GM19455 (cell line): ENCODE measurements around the gene DIPK1C.

Experiments
- ATAC-seq: cut with Tn5 transposase; IDR thresholded peaks from one replicate; pipeline ENCODE4 v1.9.1; 2021; ENCODE audit not compliant: unreplicated experiment

DIPK1C gene

DNA sequence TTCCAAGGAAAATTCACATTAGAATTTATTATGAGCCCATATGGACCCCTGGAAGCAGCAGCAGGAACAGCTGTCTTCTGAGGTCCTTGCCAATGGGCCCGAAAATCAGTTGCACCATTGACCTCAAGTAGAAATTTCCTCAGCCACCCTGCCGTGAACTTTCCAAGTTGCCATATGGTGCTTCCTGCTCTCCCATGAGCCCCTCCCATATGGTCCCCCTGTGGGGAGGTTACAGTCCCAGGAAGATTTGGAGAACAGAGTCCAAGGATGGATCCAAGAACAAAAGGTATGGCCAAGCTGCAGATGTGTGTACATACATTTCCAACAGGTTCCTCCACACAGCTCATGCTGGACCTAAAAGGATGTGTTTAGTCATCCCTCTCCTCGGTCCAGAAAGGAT lies 34.6 kb downstream of the DIPK1C start:
- ATAC-seq = no peak

DNA sequence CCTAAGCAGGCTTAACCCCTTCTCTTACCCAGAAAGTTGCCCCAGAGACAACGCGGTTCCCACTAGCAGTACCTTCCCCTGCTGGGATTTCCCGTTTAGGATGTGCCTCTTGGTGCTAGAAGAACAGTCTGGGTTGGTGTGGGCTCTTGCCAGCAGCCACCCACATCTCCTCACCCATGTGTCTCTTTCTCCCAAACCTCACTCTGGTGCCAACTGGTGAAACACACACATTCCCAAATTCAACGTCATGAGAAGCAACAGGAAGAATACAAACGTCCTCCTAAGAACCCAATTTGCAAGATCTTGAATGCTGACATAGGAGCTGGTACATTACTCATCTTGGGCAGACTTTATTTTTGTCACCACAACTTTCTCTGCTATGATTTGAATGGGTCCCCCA lies 36.2 kb downstream of the DIPK1C start:
- no peak for ATAC-seq

DNA sequence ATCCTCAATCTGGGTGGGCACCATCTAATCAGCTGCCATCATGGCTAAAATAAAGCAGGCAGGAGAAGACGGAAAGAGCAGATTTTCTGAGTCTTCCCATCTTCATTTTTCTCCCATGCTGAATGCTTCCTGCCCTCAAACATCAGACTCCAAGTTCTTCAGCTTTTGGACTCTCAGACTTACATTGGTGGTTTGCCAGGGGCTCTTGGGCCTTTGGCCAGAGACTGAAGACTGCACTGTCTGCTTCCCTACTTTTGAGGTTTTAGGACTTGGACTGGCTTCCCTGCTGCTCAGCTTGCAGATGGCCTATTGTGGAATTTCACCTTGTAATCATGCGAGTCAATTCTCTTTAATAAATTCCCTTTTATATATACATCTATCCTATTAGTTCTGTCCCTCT lies 36.6 kb downstream of the DIPK1C start:
- no peak for ATAC-seq

DNA sequence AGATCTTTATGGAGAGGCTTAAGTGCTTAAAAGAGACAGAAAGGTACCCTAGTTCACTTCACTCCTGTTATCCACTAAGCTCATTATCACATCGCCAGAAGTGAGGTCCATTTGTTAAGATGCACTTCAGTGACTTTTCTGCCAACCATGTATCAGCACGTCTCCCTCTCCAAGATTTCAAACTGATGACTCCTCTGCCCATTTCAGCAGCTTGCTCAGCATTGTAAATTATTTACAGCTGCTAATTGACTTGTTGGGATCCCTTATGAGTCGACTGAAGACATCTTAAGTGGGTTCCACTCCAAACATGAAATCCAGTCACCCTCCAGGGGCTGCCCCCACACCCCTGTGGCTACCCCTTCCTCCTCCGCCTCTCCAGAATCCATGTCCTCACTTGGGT lies 37.3 kb downstream of the DIPK1C start:
- ATAC-seq = no peak

DNA sequence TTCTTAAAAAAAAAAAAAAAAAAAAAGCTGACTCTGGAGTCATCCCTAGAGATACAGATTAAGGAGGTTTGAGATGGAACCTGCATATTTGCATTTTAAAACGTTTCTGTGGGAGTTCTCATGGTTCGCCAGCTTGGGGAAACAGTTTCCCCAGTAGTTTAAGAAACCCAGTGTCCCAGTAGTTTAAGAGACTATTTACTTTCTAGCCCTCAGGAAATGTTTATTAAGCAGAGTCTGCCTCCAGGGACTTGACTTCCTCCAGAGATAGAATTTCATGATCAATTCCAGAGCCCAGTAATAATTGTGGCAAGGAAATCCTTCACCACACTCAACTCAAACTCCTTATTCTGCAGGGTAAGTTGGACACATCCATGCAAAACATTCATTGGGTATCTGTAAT lies 39.1 kb downstream of the DIPK1C start:
- ATAC-seq = no peak

DNA sequence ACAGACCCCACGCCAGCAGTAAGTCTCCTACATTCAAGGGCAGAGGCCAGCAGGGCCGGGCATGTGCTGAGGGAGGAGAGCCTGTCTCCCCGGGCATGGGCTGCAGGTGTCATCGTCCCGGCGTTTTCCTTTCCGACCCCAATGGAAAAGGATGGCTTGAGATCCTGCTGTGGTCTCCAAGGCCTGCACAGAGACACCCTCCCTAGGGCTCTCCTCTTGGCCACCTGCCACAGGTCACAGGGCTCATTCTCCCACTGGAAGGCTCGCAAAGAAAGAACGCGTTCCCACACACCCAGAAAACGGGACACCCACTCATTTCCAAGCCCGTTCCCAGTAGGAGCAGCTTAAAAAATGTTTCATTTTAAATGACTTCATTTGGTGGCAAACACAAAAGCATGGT lies 41.0 kb downstream of the DIPK1C start:
- no peak for ATAC-seq

DNA sequence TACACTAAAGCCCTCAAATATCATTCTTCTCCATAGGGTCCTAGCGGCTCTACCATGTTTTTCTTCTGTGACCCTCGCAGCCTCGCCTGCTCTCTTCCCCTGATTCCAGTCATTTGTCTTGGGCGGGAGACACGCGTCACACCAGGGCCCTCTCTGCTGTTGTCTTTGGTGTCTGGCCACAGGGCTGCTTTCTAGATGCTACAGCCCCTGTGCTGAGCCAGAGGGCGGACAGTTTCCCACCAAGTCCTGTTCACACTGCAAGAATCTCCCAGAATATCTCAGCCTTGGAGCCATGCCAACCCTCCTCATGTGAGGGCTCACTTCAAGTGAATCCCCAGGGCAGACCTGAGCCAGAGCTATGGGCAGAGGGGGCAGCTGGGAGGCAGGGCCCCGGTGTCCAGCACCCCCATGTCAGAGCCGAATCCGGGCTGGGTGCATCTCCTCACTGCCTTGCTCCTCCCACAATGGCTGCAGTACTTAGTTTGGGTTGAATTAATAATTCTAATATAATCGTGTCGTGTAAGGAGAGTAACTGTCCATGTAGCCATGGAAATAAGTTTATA lies 42.1 kb downstream of the DIPK1C start:
- no peak for ATAC-seq

DNA sequence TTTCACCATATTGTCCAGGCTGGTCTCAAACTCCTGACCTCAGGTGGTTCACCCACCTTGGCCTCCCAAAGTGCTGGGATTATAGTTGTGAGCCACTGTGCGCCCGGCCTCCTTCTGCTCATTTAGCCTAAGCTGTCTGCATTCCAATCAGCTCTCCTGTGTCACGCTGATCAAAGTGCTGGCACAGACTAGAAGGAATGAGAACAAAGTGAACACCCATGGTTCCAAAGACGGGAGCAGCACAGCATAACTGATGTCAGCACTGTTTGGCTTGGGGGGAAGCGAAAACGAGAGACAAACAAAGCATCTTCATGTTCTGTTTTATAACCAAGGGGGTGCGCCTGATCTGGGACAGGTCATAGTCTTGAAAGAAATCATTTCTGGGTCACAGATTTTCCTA lies 43.3 kb downstream of the DIPK1C start:
- ATAC-seq = no peak

DNA sequence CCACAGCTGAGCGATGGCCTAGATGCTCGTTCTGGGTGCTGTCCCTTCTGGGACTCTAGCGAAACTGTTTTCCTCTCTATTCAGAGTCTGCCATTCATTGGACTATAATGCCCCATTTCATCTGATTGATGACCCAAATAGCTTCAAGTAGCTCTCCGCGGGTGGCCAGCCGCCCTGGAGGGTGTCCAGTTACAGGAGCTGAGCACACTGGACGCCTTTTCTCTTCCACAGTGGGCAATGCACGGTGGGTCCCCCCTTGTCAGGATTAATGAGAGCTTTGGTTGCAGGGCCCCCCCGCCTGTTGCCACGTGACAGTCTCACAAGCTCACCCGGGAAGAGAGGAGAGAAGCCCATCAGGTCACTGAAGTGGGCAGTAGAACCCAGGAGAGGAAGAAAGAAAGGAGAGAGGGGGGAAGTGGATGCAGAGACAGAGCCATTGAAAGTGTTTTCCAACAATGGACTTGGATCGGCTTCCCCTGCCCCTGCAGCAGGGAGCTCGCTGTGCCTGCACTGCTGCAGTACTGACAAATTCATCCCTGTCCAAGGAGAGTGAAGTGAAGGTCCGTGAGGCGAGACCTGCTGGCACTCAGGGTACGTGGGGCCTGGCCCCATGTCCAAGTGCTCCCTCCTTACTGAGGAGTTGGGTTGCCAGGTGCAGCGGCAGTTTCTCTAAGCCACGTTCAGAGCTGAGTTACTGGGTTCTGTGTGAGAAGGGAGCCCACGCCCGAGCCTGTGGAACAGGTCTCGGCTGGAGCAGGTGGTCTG lies 44.8 kb downstream of the DIPK1C start:
- ATAC-seq = no peak

DNA sequence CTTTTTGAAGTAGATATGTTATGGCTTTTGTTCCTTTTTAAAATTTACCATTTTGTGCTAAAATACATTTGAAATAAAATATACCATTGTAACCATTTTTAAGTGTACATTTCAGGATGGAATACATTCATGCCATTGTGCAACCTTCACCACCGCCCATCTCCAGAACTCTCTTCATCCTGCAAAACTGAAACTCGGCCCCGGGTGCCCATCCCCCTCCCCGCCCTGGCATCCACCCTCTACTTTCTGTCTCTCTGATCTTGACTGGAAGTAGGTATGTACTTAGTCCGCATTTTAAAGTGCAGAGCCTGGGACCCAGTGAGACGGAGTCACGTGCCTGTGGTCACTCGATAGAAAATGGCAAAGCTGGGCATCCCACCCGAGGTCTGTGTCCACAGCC lies 45.6 kb downstream of the DIPK1C start:
- no peak for ATAC-seq

DNA sequence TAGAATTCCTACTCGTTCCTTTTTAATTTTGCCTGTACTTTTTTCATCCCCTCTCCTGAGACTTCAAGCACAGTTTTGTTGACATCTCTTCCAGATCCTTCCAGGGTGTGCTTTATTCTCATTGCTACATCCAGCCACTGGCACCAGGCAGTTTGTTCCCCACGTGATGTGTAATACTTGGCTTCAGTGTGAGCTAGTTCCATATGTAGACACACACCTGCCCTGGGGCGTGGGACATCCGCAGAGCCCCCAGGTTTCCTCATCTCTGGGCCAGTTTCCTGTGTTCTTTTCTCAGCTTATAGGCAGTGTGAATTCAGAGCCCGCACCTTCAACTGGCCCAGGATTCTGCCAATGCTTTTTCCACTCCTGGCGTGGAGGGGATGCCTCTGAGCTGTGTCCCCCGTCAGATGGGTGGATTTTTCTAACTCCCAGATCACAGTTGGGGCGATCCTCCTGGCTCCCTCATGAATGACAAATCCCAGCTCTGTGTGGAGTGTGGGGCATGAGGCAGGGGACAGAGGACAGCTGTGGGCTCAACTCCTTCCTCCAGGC lies 46.6 kb downstream of the DIPK1C start:
- ATAC-seq = no peak

DNA sequence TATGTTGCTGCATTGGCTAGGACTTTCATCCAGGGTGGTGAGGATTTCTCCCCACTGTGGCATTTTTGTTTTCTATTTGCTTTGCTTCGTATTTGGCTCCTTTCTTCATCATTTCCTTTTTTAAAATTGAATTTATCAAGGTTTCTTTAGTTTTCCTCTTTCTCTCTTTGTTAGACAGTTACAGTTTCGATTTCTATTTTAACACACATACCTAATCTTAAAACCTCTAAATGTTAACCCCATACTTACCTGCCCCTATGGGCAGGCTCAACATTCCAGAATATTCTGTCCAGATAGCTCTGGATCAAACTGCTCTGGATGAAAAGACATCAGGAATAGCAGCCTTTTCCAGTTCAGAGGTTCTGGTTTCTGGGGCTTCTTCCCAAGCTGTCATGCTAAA lies 49.2 kb downstream of the DIPK1C start:
- ATAC-seq = no peak

DNA sequence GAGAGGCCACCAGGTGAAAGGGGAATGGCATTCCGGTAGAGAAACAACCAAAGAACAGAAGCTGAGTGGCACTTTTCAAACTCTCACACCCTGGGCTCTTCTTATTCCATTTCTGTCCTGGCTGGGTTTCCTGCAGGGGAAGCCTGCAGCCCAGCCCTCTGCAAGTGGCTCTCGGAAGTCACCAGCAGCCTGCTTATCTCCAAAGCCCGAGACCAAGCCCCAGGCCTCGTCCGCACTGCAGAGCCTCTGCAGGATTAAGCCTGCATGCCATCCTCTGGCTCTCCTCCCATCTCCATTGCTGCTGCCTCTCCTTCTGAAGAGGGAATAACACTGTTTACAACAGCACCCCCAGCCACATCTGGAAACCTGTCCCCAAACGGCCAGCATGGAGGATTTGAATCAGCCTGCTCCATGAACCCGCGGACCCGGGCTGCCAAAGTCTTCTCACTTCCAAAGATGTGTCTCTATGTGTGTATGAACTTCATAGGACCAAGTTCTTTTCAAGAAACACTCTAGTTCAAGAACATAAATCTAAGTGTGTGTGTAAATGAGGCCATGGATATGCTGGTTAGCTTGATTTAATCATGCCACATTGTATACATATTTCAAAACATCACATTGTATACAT lies 54.2 kb downstream of the DIPK1C start:
- no peak for ATAC-seq

DNA sequence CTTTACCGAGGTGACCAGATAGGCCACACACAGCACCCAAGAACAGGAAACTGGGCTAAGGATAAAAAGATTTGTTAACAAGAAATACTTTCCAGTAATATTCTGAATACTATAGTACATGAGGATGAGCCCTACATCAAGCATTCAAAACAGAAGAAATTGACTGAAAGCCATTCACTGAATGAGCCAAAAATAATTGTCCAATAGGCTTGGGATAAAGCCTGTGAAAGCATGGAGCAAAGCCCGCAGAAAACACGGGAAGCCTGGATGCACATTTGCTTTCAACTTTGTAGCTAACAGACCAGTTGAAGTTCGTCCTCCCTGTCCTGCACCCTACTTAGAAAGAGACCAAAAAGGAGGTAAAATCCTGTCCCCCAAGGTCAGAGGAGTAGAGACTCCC lies 56.3 kb downstream of the DIPK1C start:
- no peak for ATAC-seq

DNA sequence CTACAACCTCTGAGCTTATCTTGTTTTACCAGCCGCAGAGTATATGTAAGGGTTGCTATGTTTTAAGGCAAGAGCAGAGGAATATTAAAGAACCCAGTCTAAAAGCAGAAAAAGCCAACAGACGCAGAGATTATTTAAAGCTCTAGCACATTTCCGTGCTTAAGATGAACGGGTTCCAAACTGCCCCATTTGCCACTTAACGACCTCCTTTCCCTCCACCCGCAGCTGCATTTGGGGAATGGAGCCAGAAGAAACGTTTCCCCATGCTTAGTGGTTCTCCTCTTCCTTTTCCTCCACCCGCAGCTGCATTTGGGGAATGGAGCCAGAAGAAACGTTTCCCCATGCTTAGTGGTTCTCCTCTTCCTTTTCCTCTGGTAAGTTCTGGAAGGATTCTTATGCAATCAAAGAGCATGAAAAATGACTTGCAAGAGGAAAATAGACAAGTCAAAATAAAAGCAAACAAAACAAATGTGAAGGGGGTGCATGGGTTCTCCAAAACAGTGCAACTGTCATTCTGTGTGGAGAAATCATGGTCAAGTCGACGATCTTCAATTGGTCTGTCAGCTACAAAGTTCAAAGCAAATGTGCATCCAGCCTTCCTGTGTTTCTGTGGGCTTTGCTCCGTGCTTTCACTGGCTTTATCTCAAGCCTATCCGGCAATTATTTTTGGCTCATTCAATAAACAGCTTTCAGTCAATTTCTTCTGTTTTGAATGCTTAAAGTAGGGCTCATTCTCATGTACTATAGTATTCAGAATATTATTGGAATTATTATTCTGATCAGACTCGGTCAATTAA lies 57.8 kb downstream of the DIPK1C start:
- no peak for ATAC-seq

DNA sequence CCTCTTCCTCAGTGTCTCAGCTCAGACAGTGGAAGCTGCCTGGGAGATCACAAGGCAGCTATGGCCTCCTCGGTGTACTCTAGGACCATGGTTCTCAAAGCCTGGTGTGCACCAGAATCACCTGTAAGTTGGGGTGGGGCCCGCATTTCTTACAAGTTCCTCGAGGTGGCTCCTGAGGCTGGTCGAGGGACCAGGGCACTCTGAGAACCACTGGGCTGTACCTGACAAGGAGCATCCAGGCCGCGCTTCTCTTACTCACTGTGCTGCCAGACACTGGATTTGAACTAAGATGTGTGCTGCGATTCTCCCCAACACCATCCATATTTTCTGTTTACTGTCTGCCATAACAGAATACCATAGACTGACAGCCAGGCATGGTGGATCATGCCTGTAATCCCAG lies 59.5 kb downstream of the DIPK1C start:
- ATAC-seq = no peak

DNA sequence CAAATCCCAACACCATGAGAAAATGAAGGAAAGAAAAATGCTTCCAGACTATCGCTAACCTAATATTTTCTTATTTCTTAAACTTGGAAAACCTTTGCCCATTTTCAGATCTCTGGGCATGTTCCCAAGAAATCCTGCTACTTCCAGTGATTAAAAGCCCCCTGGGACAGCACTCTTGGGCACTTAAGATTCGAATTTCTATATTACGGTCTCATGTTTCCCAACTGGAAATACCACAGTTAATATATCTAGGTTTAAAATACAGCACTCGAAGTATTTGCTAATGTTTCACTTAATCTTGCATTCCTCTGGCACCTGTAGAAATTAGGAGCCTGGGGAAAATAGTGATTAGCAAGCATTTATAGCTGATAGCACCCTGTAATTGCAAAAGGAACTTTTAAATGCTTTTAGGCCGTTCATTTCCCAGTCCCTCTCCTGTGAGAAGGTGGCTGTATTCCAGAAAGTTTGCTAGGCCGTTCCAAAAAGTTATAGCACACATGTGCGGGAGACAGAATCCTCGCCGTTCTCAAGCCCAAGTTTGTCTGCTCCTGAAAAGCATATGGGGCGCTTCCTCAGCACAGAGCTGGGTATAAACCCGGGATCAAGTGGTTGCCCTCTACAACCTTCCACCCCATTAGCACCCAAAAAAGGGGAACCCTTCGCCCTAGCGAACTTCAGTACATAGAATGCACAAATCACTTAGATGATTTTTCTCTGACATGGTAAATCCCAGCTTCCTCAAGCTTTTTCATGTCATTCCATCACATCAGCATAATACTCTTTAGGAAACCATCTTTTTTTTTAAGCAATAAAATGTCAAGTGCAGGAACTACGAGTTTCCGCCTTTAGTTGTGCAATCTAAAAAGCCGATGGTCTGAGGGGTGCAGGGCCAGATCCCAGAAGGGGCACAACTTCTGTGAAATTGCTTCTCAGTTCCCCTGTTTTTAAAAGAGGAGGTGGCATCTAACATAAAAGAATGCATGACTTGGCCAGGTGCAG lies 60.6 kb downstream of the DIPK1C start:
- no peak for ATAC-seq

DNA sequence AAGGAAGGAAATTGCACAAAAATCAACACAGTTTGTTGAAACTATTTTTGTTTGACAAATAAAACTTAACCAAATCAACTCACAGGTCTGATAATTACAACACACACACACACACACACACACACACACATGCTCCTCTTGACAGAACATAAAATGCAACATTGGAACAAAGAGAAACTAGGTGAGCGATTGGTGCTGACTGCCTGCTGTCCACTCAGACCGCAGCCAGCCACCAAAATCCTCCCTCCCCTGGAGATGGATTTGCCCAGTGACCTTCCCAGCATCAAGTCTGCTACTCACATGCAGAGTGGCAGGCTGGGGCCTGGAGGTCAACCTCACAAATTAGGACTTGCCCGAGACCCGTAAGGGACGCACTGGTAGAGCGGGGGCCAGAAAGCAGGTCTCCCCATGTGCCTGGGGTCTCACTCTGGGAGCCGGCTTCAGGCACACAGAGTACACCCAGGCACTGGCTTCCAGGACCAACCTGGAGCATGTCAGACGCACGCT lies 61.4 kb downstream of the DIPK1C start:
- no peak for ATAC-seq

DNA sequence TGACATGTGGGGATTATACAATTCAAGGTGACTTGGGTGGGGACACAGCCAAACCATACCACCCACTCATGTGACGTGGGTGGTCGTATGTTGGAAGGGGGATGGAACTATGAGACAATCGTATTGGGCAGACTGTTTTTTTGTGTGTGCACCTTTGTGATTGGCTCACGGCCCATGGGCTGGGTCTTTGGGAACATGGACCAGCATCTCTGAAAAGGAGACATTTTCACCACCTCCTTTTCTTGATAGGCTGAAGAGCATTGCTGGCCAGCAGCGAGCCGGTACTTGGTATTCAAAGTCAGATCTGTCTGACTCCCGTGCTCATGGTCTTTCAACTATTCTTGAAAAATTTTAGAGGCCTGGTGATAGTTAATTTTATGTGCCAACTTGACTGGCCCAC lies 62.1 kb downstream of the DIPK1C start:
- ATAC-seq = no peak

DNA sequence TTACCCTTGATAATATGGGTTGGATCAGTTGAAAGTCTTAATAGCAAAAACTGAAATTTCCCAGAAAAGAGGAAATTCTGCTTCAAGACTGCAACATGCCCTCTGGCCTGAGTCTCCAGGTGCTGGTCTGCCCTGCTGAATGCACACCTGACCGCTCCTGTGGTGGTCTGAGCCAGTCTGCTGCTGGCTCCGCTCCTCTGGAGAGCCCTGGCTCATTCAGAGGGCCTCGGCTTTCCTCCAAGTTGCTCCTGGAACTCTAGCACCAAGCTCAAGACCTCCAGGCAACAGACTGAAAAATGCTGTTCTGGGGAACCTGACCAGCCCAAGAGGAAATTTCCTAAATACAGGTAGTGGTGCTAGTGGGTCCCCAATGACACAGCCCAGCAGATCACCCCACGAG lies 64.8 kb downstream of the DIPK1C start:
- ATAC-seq = no peak
